AG04449 (cell line): Measurements from ENCODE around the gene MTRF1L.

Experiments
- CTCF ChIA-PET: fragments of 350-600 bp; formaldehyde crosslinking; extraction: SDS; loops from one replicate; lab custom pipeline; 2021; ENCODE audit warnings: antibody characterized with exemption; lab: Yijun Ruan, JAX
- POLR2A ChIA-PET: fragments of 400-600, 350-600 bp; formaldehyde crosslinking; extraction: SDS; loops from one replicate; lab custom pipeline; 2020; ENCODE audit warnings: antibody characterized with exemption, inconsistent platforms; lab: Yijun Ruan, JAX
- DNase-seq: peaks from one replicate; pipeline ENCODE4 v3.0.0-alpha.2; 2010; ENCODE audit warnings: low read depth, low spot score
- H3K4me3 ChIP-seq: 2 replicates; pipeline ENCODE4 v1.5.1; 2011; ENCODE audit warnings: low read depth, mild to moderate bottlenecking, control low read depth, low read length
- TF ChIP-seq, protein P1 (sequence below): IDR thresholded peaks from one replicate; pipeline ENCODE4 v1.5.1; 2011; ENCODE audit warnings: mild to moderate bottlenecking, moderate library complexity, low read length, control low read depth, inconsistent platforms; ENCODE audit not compliant: insufficient read depth; ENCODE audit errors: missing control alignments

Gene MTRF1L

GRCh38 chr6:152942319-152942869 is 60.1 kb downstream of the MTRF1L start:
- TF ChIP-seq, protein P1, sequence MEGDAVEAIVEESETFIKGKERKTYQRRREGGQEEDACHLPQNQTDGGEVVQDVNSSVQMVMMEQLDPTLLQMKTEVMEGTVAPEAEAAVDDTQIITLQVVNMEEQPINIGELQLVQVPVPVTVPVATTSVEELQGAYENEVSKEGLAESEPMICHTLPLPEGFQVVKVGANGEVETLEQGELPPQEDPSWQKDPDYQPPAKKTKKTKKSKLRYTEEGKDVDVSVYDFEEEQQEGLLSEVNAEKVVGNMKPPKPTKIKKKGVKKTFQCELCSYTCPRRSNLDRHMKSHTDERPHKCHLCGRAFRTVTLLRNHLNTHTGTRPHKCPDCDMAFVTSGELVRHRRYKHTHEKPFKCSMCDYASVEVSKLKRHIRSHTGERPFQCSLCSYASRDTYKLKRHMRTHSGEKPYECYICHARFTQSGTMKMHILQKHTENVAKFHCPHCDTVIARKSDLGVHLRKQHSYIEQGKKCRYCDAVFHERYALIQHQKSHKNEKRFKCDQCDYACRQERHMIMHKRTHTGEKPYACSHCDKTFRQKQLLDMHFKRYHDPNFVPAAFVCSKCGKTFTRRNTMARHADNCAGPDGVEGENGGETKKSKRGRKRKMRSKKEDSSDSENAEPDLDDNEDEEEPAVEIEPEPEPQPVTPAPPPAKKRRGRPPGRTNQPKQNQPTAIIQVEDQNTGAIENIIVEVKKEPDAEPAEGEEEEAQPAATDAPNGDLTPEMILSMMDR, result no peak
- POLR2A ChIA-PET, result no interaction called here
- CTCF ChIA-PET, result interaction anchor here (1.1 to 4.5 kb wide), 4 partner anchors 8 to 194 kb away, joined by 3 to 27 read pairs (median 10); no protein-coding TSS in a partner anchor
- no peak for DNase-seq
- H3K4me3 ChIP-seq, result no peak overlapping the region

- POLR2A ChIA-PET, result no interaction called here
- DNase-seq, result no peak
- H3K4me3 ChIP-seq, result no peak overlapping the region
- CTCF ChIA-PET, result interaction anchor here (1.1 to 4.5 kb wide), 3 partner anchors 9 to 194 kb away, joined by 3 to 27 read pairs (median 12); no protein-coding TSS in a partner anchor
- TF ChIP-seq, protein P1, result no peak
Observed at GRCh38 chr6:152941746-152942145, 60.8 kb downstream of the MTRF1L start.
